Epithelial cell of prostate (primary cell): ENCODE results near the gene PKMYT1.

ENCODE experiments used
- DNase-seq: peaks from one replicate; pipeline ENCODE4 v3.0.0-alpha.2; 2011; ENCODE audit warnings: low read depth, low spot score
- H3K27ac ChIP-seq: fragments of 450-650 bp; 2 replicates; pipeline ENCODE4 v1.5.1; 2017; ENCODE audit warnings: mild to moderate bottlenecking

The PKMYT1 gene

DNA sequence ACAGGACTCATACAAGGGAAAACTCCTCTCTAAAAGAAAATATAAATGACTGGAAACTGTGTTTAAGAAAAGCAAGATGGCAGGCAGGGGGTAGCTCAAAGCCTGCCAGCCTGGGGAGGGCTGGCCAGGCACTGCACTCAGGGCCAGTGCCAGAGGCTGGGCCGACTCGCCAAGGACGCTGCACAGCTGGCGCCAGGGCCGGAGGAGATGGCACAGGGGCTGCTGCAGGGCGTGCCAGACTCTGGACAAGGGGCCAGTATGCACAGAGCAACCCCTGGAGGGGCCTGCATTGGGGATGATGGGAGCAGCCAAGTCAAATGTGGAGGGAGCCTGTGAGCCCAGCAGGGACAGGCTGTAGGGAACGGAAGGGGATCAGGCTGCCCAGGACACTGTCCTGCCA is 4.0 kb downstream of the PKMYT1 start:
- no peak overlapping the region for H3K27ac ChIP-seq
- DNase-seq = no peak

- no peak overlapping the region for H3K27ac ChIP-seq
- no peak for DNase-seq
Measured at GRCh38 chr16:2975161-2975795, 5.0 kb downstream of the PKMYT1 start.

GRCh38 chr16:2974319-2975056 is 5.8 kb downstream of the PKMYT1 start:
- no peak for DNase-seq
- no peak overlapping the region for H3K27ac ChIP-seq

GRCh38 chr16:2973605-2974318 is 6.5 kb downstream of the PKMYT1 start:
- no peak for DNase-seq
- H3K27ac ChIP-seq = no peak overlapping the region

- H3K27ac ChIP-seq = no peak overlapping the region
- DNase-seq = no peak
Measured at GRCh38 chr16:2973093-2973492, 7.2 kb downstream of the PKMYT1 start.

DNA sequence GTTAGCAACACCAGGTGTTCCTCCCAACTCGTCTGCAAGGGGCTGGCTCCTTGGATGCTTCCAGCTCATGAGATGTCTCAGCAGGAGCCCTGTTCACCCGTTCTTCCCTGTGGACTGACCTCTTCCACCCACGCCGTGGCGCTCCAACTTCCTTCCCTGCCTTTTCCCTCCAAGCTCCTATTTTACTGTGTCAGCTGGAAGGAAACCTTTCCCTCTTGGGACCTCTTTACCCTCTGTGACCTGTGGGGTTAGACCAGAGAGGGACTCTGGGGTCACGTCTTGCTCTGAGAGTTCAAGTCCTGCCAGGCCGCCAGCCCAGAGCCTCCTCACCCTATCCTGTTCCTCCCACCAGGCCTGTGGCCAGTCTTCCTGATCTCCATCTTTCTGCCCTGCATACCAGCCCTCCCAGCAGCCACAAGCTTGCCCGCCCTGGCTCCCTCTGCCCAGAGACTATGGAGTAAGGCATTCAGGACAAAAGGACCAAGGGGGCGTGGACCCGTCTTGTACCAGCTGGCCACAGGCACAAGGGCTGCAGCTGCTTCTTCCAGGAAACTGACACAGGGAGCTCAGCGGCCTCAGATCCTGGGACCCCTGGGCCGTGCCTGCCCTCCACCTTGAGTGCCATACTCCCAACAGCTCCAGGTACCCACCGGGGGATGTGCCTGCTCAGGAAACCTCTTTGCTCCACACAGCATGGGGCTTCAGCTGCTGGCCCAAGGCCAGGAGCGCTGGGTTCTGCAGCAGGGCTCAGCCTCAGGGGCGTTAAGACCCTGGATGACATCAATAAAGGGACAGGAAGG is 8.1 kb downstream of the PKMYT1 start:
- H3K27ac ChIP-seq = no peak overlapping the region

DNA sequence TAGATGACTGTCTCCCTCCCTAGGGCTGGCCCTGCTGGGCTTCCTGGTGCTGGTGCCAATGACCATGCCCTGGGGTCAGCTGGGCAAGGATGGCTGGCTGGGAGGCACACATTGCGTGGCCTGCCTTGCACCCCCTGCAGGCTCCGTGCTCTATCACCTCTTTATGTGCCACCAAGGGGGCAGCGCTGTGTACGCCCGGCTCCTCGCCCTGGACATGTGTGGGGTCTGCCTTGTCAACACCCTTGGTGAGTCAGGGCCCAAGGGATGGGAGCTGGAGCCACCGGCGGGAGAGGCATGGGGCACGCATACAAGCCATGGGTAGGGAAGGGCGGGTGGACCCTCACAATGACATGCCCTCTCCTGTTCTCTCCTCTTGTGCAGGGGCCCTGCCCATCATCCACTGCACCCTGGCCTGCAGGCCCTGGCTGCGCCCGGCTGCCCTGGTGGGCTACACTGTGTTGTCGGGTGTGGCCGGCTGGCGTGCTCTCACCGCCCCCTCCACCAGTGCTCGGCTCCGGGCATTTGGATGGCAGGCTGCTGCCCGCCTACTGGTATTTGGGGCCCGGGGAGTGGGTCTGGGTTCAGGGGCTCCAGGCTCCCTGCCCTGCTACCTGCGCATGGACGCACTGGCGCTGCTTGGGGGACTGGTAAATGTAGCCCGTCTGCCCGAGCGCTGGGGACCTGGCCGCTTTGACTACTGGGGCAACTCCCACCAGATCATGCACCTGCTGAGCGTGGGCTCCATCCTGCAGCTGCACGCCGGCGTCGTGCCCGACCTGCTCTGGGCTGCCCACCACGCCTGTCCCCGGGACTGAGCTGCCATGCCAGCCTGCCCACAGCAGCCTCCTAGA is 8.9 kb downstream of the PKMYT1 start:
- no peak for DNase-seq

More for the DNA sequence above, 8.1 kb downstream of the PKMYT1 start:
- no peak for DNase-seq

DNA sequence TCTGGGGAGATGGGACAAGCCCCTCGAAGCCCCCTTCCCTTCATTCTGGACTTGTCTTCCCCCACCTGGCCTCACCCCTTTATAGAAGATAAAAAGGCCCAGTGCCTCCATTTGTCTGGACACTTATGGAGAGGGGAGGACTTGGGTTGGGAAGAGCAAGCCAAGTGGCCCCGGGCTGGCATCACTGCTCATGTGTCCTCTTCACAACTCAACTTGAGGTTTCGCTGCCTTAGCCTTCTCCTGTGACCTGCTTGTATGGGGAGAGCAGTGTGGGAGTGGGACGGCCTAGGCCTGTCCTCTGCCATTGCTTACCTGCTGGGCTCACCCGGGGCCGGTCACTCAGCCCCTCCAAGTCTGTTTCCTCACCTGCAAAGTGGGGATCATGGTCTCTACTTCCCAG is 9.7 kb downstream of the PKMYT1 start:
- peak overlapping the region; percentile 35 for H3K27ac ChIP-seq
- DNase-seq = no peak

More for the DNA sequence above, 8.9 kb downstream of the PKMYT1 start:
- H3K27ac ChIP-seq = no peak overlapping the region

GRCh38 chr16:2969545-2970521 is 10.4 kb downstream of the PKMYT1 start:
- peak overlapping the region; percentile 35 for H3K27ac ChIP-seq
- DNase-seq = no peak

DNA sequence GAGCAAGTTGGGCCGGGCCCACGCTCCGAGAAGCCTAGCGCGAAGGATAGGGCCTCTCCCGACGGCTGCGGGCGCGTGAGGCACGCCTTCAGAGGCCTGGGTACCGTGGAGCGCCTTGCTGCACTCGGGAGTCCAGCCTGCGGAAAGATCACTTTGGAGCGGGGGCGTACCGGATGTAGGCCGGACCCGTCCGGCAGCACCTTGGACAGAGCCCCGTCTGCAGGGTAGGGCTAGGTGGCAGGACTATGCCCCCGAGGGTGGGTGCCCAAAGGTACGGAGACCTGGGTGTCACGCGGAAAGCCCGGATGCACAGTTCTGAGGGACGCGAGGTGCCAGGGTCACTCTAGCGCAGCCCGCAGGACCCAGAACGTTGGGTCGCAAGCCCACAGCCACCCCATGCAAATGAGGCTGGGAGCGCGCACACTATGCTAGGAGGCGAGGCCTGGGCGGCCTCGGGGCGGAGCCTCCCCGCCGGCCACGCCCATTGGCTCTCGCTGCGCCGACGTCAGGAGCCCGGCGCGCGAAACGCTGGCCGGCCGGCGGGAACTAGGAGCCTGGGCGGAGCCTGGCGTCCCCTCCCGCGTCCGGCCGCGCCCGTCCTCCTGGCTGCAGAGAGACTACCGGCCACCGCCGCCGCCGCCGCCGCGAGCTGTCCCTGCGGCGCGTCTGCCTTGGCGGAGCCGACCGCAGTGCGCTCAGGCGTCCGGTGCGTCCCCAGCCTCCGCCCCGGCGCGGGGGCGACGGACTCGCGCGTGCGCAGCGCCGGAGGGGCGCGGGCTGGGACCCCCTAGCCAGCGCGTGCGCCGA is 11.3 kb downstream of the PKMYT1 start, which contains the start of gene PAQR4:
TSS of gene PAQR4 (plus strand) at position 611 of the 807 bp plus-strand sequence. CDS start 327 bp downstream, outside the sequence.
- H3K27ac ChIP-seq = peak within 1 kb of the TSS; percentile 35
- DNase-seq = peak; percentile 54

GRCh38 chr16:2968368-2968737 is 11.9 kb downstream of the PKMYT1 start:
- no peak for DNase-seq
- H3K27ac ChIP-seq = no peak overlapping the region

DNA sequence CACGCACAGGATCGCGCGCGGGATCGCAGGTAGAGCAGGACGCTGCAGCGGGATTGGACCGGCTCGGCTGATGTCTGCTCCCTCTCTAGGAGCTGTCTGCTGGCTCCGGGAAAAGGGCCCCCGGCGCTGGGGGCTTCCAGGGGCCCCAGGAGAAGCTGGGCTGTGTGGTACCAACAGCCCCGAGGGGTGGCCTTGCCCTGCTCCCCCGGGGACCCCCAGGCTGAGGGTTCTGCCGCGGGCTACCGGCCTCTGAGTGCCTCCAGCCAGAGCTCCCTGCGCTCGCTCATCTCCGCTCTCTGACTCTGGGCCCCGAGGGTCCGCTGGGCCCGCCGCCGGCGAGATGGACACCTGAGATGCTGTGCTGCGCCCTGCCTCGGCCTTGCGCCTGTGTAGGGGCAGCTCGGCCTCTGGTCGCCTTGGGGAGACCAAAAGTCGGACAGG is 12.5 kb downstream of the PKMYT1 start:
- DNase-seq = no peak
- no peak overlapping the region for H3K27ac ChIP-seq

DNA sequence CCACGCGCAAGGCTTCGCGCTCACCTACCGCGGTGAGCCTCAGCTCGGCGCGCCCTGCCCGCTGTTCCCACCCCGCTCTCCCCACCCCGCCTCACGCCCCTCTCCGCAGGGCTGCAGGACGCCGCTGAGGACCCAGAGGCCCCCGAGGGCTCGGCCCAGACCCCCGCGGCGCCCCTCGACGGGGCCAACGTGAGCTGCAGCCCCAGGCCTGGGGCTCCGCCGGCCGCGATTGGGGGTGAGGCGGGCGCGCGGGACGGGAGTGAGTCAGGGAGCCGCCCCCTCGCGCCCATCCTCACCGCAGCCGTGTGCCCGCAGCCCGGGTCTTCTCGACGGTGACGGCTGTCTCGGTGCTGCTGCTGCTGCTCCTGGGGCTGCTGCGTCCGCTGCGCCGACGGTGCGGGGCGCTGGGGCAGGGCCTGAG is 13.0 kb downstream of the PKMYT1 start:
- H3K27ac ChIP-seq = no peak overlapping the region
- DNase-seq = no peak

DNA sequence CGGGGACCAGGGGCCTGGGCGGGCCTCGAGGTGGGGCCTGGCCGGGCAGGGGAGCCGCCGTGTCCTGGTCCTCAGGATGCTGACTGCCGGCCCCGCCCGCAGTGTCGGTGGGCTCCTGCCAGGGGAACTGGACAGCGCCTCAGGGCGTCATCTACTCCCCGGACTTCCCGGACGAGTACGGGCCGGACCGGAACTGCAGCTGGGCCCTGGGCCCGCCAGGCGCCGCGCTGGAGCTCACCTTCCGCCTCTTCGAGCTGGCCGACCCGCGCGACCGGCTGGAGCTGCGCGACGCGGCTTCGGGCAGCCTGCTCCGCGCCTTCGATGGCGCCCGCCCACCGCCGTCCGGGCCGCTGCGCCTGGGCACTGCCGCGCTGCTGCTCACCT is 13.4 kb downstream of the PKMYT1 start:
- no peak overlapping the region for H3K27ac ChIP-seq

DNA sequence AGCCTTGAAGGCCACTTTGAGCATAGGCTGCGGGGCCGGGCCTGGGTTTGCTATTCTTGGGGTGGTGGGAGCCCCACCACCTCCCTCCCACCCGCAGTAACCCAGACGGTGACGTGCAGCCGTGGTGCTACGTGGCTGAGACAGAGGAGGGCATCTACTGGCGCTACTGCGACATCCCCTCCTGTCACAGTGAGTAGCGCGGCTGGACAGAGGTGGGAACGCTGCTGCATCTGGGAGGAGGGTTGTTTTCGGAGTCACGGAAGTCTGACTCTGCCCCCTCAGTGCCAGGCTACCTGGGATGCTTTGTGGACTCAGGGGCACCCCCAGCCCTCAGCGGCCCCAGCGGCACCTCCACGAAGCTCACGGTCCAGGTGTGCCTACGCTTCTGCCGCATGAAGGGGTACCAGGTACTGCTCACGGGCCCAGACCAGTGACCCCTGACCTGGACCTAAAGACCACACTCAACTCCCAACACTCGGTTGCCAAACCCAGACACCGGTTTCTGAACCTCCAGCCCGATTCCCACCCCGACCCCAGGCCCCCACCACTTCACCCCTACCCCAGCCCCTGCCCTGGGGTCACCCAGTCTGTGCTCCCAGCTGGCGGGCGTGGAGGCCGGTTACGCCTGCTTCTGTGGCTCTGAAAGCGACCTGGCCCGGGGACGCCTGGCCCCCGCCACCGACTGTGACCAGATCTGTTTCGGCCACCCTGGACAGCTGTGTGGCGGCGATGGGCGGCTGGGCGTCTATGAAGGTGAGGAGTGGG is 14.0 kb downstream of the PKMYT1 start:
- no peak for DNase-seq
- no peak overlapping the region for H3K27ac ChIP-seq

More for the DNA sequence above, 13.4 kb downstream of the PKMYT1 start:
- DNase-seq = no peak

DNA sequence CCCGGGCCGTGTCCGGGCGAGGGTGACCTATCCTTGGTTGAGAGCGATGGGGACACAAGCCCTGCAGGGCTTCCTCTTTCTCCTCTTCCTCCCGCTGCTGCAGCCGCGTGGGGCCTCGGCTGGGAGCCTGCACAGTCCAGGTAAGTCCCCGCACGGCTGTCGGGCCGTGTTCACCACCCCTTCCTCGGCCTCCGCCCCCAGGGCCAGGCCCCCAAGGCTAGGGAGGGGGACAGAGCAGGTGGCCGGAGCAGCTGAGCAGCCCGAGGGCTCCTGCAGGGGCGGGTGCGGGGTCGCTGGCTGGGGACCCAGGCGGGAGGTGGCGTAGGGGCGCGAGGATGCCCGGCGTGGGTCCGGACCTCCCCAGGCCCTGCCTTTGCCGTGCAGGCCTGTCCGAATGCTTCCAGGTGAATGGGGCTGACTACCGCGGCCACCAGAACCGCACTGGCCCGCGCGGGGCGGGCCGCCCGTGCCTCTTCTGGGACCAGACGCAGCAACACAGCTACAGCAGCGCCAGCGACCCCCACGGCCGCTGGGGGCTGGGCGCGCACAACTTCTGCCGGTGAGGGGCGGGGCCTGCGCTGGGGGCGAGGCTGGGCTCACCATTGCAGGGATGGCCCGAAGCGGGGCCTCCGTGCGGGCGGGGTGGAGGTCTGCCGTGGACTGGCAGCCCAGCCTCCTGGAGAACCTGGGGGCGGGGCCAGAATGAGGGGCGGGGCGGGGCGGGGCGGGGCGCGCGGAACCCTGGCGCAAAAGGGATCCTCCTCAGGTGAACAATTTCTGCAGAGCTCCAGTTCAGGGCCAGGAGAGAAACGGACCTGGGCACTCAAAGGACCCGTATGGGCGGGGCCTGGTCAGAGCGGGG is 15.5 kb downstream of the PKMYT1 start:
- H3K27ac ChIP-seq = no peak overlapping the region
- DNase-seq = no peak
